Measurements from ENCODE around the gene ZNF333.
"Not testable (repeated sequence)": the region's sequence is repeated elsewhere in the genome, so short reads cannot be mapped to it uniquely, and the experiment has no call there.

The ZNF333 gene

GRCh38 chr19:14770944-14771839 lies 81.3 kb downstream of the ZNF333 start:
- no peak for DNase-seq

GRCh38 chr19:14772467-14772866 lies 82.6 kb downstream of the ZNF333 start:
- DNase-seq = no peak

- DNase-seq = no peak
Observed at GRCh38 chr19:14772995-14773394, 83.1 kb downstream of the ZNF333 start.

- DNase-seq = not testable (repeated sequence)
Observed at GRCh38 chr19:14773722-14774121, 83.9 kb downstream of the ZNF333 start.

- no peak for DNase-seq
Observed at GRCh38 chr19:14774373-14774772, 84.5 kb downstream of the ZNF333 start.

GRCh38 chr19:14775326-14775725 lies 85.5 kb downstream of the ZNF333 start:
- DNase-seq = not testable (repeated sequence)

- DNase-seq = peak; percentile 59
Observed at GRCh38 chr19:14775869-14776586, 86.2 kb downstream of the ZNF333 start.

- not testable (repeated sequence) for DNase-seq
Observed at GRCh38 chr19:14777645-14778044, 87.8 kb downstream of the ZNF333 start.

GRCh38 chr19:14778110-14778845 lies 88.4 kb downstream of the ZNF333 start, which contains the start of gene ADGRE2:
TSS of gene ADGRE2 (minus strand) at chr19:14778560. CDS start at chr19:14776756, 1,804 bp downstream.
- peak; percentile 63 for DNase-seq

GRCh38 chr19:14779151-14779550 lies 89.3 kb downstream of the ZNF333 start:
- DNase-seq = peak; percentile 41

- not testable (repeated sequence) for DNase-seq
Observed at GRCh38 chr19:14780622-14781225, 90.9 kb downstream of the ZNF333 start.

GRCh38 chr19:14781713-14782536 lies 92.1 kb downstream of the ZNF333 start:
- not testable (repeated sequence) for DNase-seq

GRCh38 chr19:14782626-14783409 lies 93.0 kb downstream of the ZNF333 start:
- peak; percentile 76 for DNase-seq
